NOMO-1 (cell line): Measurements from ENCODE around the gene HDAC11.

Experiments
- DNase-seq, 2 experiments: peaks; one replicate each; lab custom pipeline; 2025; ENCODE audit not compliant: unreplicated experiment in 2 of 2; lab: John Stamatoyannopoulos, UW

Gene HDAC11

DNA sequence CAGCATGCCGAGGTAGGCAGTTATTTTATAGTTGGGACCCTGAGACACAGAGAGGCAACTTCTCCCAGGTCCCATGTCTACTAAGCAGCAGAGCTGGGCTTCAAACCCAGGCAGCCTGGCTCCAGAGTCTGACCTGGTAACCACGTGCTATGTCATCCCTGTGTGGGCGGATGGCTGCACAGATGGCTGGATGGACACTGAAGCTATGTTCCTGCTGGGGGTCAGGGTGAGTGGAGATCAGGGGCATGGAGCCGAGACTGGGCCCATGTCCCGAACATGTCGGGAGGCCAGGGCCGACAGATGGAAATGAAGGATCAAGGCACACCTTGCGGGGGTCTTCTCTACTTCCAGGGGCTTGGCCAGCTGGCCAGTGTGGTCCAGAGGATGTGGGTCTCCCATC, 59.6 kb downstream of the HDAC11 start:
- no peak for DNase-seq

DNA sequence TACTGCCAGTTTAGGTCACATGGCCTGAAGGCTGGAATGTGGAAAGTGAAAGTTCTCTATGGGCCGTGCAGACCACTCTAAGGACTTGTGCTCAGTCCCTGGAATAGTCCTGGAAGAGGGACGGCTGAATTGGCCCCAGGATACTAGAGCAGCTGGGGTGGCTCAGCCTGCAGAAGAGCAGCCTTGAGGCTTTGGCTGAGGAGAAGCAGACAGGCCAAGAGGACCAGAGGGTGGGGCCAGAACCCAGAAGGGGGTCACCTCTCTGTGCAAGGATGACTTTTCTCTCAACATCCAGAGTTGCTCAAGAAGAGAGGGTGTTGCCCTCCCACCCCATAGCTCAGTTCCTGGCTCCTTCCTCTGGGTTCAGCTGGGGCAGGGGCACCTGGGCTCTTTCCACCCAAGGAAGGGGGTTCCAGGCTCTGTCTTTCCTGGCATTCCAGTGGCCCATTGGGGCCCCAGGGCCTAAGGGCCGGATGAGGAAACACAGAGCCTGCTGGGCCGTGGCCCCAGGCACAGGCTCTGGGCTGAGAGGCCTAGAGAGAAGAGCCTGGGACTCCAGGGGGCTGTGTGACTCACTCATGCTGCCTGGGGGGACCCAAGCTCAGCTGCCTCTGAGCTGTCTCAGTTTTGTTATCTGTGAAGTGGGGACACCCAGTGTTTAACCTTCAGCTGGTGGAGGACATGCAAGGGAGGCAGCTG, 60.3 kb downstream of the HDAC11 start:
- DNase-seq: no peak

DNA sequence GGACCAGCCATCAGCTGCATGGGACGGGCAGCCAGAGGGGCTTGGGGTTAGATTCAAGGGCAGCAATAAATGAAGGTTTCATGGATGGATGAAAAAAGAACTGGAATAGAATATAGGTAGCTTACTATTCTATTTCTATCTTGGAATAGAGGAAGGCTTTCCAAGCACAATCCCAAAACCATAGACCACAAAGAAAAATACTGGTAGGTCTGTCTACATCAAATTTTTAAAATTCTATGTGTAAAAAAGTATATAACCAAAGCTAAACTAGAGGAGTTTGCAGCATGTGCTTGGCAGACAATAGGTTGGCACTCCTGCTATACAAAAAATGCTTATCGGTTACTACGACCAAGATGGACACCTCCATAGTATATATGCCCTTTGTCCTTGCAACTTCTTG, 61.6 kb downstream of the HDAC11 start:
- no peak for DNase-seq

DNA sequence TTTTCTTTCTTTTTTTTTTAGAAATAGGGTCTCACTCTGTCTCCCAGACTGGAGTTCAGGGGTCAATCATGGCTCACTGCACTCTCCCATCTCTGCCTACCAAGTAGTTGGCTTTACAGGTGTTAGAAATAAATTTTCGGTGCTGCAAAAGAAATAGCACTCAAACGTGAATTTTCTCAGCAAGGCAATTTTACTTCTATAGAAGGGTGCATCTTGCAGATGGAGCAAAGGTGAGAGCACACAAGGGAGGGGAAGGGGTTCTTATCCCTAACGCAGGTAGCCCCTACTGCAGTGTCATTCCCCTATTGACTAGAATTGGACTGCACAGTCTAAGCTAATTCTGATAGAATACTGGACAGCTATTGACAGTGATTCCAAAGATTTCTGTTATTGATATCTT, 62.0 kb downstream of the HDAC11 start:
- DNase-seq: no peak

DNA sequence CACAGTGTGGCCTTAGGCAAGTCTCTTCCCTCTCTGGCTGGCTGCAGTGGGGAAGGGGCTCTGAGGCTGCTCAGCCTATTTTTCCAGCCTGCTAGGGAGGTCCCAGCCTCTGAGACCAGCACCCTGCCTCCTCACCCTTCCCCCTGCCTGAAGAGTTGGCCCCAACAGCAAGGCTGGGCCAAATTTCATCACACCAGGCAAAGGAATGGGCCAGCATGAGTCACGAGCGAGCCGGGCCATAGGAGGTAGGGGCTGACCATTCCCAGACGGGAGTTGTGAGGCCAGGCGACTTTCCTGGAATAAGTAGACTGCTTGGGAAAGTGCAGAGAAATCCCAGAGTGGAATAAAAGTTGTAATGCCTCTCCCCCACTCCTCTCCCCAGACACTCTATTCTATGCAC, 63.1 kb downstream of the HDAC11 start:
- DNase-seq: no peak

DNA sequence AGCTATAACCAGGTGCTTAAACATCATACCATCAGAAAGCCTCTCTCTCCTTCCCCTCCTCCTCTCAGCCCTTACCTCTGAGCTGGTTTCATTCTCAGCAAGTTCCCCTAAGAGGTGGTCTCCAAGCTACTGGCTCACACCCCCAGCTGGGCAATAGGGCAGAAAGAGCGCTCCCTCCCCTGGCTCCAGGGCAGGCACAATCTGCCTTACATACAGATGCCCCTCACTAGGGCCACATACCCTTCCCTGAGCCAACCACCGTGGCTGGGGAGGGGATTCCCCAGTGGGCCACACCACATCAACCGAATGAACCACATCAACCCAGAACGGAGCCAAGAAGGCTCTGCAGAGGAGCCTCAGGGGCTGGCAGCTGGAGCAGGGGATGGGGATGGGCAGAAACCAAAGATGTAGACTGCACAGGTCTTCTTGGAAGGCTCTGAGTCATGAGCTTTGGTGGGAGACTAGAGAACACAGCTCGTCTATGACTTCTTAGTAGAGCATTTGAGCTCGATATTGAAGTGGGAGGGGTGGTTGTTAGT, 64.3 kb downstream of the HDAC11 start:
- no peak for DNase-seq

DNA sequence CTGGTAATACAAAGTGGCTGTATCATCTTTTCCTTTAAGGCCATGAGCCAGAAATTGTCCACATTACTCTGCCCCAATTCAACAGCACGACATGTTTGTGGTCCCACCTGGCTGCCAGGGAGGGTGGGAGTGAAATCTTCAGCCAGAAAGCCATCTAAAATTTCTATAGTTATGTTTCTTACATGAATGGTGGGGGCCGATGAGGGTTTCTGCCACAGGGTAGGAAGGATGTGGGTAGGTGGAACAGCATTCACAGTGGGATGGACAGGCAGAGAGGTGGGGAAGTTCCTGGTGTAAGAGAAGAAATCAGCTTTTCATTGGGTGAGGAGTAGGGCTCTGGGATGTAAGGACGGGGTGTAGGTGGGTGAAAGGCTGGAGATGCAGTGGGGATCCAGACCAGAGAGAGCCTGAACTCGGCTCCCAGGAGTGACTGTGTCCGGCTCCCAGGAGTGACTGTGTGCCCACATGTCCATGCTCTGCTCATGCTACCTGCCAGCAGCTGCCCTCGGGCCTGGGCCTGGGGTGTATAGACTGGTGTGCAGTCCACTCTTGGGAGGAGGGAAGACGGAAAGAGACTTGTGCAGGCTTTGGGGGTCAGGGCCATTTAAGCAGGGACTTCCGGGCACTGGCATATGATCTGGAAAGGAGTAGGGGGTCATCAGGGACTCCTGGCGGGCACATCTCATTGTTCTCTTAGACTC, 65.0 kb downstream of the HDAC11 start:
- no peak for DNase-seq

DNA sequence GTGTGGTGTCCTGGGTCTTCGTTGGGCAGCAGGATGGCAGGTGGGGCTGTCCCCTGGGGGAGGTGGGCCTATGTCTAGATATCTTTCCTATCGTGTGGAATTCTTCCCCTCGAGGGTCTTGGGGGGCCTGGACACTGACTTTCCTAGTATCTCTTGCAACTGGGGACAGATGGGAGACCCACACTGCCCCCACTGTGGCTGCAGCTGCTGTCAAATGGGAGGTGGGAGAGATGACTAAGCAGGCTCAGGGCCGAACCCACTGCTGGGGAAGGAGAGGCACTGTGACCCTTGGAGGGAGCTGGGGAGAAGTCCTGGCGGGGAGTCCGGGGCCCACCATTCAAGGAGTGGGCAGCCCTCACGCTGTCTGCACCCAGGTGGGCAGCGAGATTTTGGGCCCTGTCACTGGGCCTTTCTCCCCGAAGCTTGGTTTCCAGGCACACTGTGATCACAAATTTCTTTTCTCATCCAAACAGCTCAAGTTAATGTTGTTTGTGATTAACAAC, 65.9 kb downstream of the HDAC11 start:
- DNase-seq: no peak

DNA sequence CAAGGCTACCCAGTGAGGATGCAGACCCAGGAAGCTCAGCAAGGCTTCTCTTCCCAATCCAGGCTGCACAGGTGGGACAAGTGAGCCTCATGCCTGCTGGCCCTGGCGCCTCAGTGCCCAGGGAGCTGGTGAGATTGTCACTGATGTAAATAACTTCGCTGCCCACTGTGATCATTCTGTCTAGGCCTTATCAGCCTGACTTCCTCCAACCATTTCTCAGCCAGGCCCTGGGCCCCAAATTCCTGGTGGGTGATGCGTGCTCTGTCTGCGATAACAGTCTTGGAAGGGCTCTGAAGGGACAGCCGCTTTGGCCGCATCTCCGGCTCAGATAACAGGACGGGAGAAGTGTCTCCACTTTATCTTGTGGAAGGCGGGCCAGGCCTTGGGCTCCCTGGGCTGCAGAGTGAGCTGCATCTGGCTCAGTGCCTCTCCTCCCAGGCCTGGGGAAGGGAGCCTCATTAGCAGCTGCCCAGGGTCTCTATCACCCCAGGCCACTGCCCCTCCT, 66.6 kb downstream of the HDAC11 start:
- no peak for DNase-seq

DNA sequence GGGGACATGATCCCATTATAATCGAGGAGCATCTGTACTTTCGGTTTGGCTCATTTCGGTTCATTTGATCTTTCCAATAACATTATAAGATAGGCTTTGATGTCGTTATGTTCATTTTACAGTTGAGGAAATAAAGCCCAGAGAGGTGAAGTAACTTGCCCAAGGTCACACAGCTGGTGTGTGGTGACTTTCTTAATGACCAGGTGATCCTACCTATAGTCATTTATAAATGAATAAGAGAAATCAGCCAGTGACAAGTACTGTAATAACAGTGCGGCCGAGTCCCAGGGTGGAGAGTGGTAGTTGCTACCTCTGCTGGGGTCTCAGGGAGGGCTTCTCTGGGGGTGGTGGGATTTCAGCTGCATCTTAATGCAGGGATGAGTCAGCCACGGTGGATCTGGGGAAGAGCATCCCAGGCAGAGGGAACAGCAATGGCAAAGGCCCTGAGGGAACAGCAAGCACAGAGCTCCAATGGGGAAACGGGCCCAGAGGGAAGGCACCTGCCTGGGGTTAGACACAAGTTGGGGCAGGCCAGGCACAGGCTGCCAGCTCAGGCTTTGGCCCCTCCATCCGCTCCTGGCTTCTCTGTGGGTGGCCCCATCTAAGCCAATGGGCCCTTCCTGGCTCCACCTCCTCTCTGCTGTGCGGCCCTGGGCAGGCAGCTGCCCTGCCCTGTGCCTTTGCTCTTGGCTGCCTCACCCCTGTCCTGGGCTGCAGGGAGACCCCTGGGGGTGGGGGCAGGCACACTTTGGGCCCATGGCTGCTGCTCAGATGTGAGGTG, 67.7 kb downstream of the HDAC11 start:
- no peak for DNase-seq

DNA sequence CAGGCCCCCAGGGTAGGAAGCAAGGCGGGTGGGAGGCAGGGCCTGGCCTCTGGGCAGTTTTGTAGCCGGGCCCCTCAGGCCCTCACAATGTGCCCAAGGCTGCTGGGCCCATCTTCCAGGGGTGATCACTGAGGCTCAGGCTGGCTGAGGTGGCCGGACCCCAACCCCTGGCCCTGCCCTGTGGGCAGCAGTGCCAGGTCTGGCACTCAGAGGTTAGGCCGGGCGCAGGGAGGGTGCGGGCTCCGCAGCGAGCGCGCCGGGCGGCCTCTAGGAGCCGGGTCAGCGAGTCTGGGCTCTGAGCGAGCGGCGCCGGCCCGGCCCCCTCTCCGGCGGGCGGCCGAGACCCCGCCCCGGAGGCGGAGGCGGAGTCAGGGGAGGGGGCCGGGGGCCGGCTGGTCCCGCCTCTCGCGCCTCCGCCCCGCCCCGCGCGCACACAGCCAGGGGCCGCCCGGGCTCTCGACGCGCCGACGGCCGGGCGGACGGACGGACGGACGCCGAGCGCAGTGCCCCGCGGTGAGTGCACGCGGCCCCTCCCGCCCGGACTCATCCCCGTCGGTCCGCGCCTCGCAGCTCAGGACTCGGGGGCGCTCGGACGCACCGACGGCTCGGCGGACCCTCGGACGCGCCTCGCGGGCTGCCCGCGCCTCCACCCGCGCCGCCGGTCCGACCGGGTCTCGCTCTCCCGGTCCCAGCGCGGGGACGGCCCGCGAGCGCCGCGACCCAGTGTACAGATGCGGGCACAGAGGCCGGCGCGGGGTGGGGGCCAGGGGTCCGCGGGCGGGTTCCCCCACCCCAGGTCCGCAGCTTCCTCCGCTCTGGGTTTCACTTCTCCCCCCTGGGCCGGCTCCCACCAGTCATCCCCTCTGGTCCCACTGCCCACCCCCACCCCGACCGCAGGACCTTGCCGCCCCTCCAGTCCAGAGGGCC, 68.9 kb downstream of the HDAC11 start, which contains the start of gene FBLN2:
FBLN2 (plus strand) TSS at position 430 of the 927 bp plus-strand sequence. CDS start 21,231 bp downstream, outside the sequence.
- peak in 1 of 2 experiments; percentile 45 for DNase-seq

DNA sequence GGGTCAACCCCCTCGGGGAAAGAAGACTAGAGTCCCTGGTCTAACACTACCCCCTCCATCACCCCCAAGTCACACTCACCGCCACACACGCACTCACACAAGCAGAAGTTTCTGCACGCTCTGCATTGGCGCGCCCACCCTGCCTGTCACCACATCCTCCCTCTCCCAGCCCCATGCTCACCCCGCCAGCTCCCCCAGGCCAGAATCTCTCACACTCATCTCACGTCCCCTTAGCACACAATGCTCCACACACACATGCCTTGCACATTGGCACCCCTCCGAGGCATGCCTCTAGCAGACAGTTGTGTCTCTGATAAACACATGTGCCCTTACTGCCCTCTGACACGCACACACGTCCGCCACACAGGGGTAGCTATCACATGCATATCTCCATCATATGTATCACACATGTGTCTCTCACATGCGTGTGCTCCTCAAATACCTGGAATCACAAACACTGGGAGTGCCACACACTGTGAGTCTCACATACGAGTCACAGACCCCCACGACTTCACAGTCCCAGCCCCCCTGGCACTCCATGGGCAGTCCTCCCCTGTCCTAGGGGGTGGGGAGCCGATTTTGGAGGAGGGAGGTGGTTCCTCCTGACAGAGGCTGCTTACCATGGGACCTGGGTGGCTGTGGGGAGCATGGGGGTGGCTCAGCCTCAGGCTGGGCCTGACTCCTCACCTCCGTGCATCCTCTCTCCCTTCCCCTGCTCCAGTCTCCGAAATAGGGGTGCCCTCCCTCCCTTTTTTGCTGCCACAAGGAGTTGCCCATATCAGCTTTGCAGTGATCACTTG, 69.7 kb downstream of the HDAC11 start:
- DNase-seq: no peak

DNA sequence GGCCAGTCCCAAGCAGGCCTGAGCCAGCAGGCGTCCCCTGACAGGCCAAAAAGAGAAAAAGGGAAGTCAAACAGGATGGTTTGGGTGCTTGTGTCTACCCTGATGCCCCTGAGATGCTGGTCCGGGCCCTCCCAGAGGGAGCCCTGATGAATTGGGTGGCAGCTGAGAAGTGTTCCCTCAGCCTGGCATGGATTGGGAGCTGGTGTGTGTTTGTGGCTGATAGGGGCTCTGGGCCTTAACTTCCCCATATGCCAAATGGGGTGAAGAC, 70.3 kb downstream of the HDAC11 start:
- no peak for DNase-seq

DNA sequence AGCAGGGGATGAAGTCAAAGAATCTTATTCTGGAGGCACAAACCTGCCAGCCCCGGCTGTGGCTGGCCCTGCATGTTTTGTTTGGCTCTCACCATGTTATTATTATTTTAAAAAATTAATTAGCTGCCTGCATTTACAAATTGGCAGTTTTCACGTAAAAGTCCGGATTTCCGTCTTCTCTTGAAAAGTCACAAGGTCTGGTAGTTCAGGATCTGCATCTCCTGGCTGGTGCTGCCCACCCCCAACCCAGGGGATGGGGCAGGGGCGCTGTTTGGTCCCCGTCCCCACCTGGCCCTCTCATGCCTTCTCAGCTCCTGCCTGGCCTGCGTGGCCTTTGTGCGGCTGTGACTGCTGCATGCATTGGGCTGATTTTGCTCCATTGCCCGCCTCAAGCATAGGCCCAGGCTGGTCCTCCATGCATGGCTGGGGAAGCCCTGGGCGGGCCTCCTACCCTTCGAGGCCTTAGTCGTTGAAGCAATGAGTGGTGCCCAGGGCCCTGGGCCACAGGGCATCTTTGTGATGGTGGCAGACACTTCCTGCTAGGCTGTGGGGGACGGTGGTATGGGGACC, 70.8 kb downstream of the HDAC11 start:
- no peak for DNase-seq

DNA sequence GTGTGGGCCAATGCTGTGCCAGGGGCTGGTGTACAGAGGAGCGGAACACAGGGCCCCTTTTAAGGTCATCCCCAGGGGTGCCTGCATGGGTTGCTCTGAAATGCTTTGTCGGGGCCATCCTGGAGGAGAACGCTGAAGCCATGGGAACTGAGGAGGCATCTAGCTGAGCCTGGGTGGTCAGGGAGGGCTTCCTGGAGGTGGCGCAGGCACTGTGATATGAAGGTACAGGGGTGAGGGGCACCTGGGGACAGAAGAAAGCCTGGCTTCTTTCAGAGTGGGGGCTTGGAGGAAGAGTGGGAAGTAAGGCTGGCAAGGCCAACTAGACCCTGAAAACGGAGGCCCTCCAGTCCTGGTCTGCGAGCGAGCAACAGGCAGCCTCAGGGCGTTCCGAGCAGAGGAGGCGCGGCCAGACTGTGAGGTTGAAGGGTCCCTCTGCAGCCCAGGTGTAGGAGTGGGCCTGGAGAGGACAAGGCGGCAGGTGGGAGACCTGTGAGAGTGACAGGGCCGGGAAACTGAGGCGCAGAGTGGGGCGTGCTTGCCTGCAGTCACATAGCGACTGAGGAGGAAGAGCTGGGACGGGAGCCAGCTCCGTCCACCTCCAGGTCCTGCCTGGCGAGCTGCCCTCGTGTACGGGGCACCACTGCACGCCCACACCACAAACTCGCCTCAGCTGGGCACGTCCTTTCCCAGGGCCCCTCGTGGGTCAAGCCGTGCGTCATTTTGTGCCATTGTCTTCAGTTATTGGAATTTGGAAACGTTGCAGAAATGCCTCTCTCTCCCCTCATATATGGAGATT, 72.9 kb downstream of the HDAC11 start:
- DNase-seq: no peak

DNA sequence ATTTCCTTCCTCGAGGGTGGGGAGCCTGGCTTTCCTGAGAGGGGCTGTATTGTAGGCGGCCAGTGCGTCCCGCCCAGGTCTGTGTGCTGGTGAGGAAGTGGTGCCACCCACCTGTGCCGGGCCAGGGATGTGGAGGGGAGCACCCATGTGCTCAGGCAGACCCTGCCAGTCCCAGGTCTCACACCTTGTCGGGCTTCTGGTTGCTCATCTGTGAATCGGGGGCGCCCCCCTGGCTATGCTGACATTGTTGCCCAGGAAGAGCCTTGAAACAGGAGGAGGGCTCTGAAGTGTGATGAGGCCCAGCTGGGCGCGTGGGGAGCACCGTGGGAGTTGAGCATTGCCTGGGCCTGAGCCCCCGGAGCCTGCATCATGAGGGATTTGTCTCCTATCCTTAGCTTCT, 73.6 kb downstream of the HDAC11 start:
- DNase-seq: no peak

DNA sequence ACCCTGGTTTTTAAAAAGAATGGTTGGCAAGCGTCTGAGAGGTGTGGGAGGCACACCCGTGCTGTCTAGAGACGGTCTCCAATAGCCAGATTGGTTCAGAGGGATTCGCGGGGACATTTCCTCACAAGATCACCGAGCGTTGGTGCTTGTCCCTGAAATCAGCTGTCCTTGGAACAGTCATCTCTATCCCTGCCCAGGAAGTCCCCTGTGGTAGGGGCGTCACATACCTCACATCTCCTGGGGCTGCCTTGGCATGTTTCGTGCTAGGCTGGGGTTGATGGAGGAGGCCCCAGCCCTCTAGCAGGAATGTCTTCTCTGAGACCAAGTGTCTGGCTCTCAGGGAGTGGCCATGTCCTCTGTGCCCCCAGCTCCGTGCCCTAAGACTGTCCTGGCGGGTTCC, 75.6 kb downstream of the HDAC11 start:
- no peak for DNase-seq
